Fibroblast of the aortic adventitia (primary cell): ENCODE data around the gene SERPINB12. TPM values are rescaled to one million over a fixed set of nuclear protein-coding genes. Genes with fewer than 3 reads are reported as not detected.
A peak's percentile ranks its signal among the peaks of the same experiment; 100 is the strongest.

ENCODE experiments used
- DNase-seq: peaks from one replicate; pipeline ENCODE4 v3.0.0-alpha.2; 2010; ENCODE audit warnings: low read depth
- H3K4me3 ChIP-seq: 2 replicates; pipeline ENCODE4 v1.5.1; 2011; ENCODE audit warnings: low read depth, mild to moderate bottlenecking, control low read depth, low read length, moderate library complexity
- total RNA-seq: library from RNA; depleted of rRNA; stranded (reverse); fragments of >200 nt; gene quantifications from 2 replicates; pipeline ENCODE4 v1.2.3, GENCODE V29; 2012; ENCODE audit warnings: low replicate concordance
- TF ChIP-seq, protein P1 (sequence below): IDR thresholded peaks from 2 replicates; pipeline ENCODE4 v1.5.1; 2011; ENCODE audit warnings: mild to moderate bottlenecking, low read length, control low read depth, inconsistent platforms; ENCODE audit not compliant: insufficient read depth

SERPINB12 gene
- total RNA-seq, 1 donor = not detected

DNA sequence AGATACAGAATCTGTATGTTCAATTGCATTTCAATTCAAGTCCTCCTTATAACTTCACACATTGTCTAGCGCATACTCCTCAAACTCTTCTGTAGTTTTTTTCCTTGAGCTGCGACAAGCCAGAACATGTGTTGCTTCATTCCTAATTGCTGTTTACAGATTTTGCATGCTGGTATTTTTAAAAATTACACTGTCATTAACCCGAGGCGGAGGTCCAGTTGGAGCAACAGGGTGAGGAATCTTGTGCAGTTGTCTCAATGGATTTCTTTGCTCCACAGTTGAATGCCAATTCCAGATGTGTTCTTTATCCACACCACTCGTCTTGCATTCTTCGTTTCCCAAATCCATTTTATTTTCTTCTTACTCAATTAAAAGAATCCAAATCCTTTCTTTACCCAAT, 28.6 kb downstream of the SERPINB12 start:
- no peak overlapping the region for H3K4me3 ChIP-seq
- no peak for DNase-seq
- TF ChIP-seq, protein P1, sequence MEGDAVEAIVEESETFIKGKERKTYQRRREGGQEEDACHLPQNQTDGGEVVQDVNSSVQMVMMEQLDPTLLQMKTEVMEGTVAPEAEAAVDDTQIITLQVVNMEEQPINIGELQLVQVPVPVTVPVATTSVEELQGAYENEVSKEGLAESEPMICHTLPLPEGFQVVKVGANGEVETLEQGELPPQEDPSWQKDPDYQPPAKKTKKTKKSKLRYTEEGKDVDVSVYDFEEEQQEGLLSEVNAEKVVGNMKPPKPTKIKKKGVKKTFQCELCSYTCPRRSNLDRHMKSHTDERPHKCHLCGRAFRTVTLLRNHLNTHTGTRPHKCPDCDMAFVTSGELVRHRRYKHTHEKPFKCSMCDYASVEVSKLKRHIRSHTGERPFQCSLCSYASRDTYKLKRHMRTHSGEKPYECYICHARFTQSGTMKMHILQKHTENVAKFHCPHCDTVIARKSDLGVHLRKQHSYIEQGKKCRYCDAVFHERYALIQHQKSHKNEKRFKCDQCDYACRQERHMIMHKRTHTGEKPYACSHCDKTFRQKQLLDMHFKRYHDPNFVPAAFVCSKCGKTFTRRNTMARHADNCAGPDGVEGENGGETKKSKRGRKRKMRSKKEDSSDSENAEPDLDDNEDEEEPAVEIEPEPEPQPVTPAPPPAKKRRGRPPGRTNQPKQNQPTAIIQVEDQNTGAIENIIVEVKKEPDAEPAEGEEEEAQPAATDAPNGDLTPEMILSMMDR = no peak

DNA sequence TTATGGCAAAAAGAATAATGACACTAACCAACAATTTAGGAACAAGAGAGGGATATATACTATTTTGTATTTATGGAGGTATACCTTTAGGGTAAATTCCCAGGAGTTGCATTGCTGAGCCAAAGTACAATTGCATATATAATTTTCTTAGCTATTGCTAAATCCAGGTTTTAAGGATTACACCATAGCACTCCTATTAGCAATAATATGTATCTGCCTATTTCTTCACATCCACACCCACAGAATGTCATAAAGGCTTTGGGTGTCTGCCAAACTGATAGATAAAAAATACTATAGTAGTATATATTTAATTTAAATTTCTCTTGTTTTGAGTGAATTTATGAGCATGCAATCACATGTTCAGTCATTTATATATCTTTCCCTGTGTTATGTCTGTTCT, 33.5 kb downstream of the SERPINB12 start:
- no peak overlapping the region for H3K4me3 ChIP-seq
- DNase-seq = no peak
- TF ChIP-seq, protein P1 = no peak

DNA sequence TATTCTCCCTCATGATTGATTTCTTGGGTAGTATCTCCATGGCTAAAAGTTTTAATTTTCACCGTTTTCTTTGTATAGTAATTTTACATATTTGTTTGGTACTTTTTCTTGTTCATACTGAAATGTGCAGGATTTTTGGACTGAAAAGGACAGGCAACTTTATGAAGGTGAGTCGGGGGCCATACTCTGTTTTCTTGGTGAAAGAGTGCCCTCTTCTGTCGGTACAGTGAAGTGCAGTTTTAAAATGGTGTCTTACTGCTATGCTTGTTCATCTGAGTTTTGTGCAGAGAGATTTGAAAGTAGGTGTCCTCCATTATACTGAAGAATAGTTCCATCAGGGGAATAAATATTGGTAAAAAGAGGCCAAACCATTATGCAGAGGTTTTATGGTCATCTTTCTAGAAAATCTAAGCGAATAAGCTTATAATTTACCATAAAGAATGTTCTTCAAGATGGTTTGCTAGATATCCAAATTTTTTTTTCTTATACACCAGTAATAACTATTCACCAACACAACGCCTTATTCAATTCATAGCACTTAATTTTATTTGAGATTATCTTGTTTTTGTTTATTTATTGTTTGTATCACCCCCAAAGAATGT, 36.3 kb downstream of the SERPINB12 start:
- DNase-seq = peak; percentile 66
- TF ChIP-seq, protein P1 = peak; percentile 73
- H3K4me3 ChIP-seq = no peak overlapping the region

DNA sequence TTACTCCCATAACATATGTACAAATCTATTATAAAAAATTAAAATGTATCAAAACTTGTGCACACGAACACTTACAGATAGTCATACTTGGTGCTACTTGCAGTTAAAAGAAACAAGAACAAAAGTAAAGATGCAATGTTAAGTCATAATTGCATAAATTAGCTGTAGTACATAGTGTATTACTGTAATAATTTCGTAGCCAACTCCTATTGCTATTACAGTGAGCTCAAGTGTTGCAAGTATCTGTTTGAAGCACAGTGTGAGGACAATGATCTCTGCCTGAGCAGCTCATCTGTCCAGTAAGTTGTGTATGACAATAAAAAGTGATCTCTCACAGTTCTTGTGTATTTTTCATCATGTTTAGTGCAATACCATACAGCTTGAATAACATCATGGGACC, 37.4 kb downstream of the SERPINB12 start:
- TF ChIP-seq, protein P1 = no peak
- no peak for DNase-seq
- H3K4me3 ChIP-seq = no peak overlapping the region

DNA sequence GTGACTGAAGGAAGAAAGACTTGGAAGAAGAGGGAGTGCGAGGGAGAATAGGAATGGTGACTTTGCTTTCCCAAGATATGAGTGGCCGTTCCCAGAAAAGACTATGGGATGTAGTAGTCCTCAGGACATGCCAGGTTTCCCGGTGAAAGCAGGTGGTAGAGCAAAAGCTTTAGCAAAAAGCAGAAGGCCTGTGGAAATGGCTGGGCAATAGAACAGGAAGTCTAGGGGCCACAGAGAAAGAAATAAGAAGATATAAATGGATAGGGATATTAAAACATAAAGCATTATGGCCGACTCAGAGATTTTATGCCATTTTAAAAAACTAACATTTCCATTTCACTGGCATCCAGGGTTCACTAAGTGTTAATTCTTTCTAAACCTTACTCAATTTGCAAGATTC, 43.8 kb downstream of the SERPINB12 start:
- DNase-seq = no peak
- no peak overlapping the region for H3K4me3 ChIP-seq
- TF ChIP-seq, protein P1 = no peak

DNA sequence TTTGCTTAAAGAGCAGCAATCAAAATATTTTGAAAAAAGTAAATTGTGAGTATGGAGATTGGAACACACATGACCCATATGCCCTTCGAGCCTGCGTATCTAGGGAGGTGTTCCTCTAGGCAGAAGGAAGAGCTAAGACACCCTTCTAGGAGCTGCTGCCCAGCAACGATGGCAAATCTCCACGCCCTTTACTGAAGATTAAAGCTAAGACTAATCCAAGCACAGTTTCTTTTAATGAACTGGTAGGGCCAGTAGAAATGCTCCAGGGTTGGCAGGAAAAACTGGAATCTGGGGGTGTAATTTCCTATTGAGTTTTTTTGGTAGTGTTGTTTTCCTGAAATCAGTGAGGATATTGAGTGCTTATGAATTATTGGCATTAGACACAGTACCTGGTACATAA, 44.3 kb downstream of the SERPINB12 start:
- no peak for DNase-seq
- TF ChIP-seq, protein P1 = no peak
- no peak overlapping the region for H3K4me3 ChIP-seq

GRCh38 chr18:63586966-63587365, 44.8 kb downstream of the SERPINB12 start, which contains the start of gene SERPINB13:
Gene SERPINB13 (plus strand): TSS chr18:63587343. CDS start chr18:63588668, 1,325 bp downstream.
- H3K4me3 ChIP-seq = no peak within 1 kb of the TSS
- no peak for DNase-seq
- TF ChIP-seq, protein P1 = no peak
